ENCODE data around the gene VGF.
"Not testable (repeated sequence)": the region's sequence is repeated elsewhere in the genome, so short reads cannot be mapped to it uniquely, and the experiment has no call there.

Gene VGF

GRCh38 chr7:101115215-101115614, 50.2 kb downstream of the VGF start:
- no peak for DNase-seq (ENCODE audit: low spot score)

GRCh38 chr7:101114492-101114891, 50.9 kb downstream of the VGF start:
- no peak for DNase-seq (ENCODE audit: low spot score)

GRCh38 chr7:101113836-101114235, 51.5 kb downstream of the VGF start:
- no peak for DNase-seq (ENCODE audit: low spot score)

- not testable (repeated sequence) for DNase-seq (ENCODE audit: low spot score)
These were observed 52.2 kb downstream of the VGF start for GRCh38 chr7:101113140-101113539.
